ENCODE results near the gene EPHB6. TPM values are rescaled to one million over a fixed set of nuclear protein-coding genes. Genes with fewer than 3 reads are reported as not detected.

The EPHB6 gene, protein sequence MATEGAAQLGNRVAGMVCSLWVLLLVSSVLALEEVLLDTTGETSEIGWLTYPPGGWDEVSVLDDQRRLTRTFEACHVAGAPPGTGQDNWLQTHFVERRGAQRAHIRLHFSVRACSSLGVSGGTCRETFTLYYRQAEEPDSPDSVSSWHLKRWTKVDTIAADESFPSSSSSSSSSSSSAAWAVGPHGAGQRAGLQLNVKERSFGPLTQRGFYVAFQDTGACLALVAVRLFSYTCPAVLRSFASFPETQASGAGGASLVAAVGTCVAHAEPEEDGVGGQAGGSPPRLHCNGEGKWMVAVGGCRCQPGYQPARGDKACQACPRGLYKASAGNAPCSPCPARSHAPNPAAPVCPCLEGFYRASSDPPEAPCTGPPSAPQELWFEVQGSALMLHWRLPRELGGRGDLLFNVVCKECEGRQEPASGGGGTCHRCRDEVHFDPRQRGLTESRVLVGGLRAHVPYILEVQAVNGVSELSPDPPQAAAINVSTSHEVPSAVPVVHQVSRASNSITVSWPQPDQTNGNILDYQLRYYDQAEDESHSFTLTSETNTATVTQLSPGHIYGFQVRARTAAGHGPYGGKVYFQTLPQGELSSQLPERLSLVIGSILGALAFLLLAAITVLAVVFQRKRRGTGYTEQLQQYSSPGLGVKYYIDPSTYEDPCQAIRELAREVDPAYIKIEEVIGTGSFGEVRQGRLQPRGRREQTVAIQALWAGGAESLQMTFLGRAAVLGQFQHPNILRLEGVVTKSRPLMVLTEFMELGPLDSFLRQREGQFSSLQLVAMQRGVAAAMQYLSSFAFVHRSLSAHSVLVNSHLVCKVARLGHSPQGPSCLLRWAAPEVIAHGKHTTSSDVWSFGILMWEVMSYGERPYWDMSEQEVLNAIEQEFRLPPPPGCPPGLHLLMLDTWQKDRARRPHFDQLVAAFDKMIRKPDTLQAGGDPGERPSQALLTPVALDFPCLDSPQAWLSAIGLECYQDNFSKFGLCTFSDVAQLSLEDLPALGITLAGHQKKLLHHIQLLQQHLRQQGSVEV
- 24.8 and 28.8 TPM in 2 replicates for total RNA-seq
- long read RNA-seq, partial matches to known transcripts: 5 of 8 reads
- long read RNA-seq, other reads (novel, unspliced or antisense): 2 of 8 reads

DNA sequence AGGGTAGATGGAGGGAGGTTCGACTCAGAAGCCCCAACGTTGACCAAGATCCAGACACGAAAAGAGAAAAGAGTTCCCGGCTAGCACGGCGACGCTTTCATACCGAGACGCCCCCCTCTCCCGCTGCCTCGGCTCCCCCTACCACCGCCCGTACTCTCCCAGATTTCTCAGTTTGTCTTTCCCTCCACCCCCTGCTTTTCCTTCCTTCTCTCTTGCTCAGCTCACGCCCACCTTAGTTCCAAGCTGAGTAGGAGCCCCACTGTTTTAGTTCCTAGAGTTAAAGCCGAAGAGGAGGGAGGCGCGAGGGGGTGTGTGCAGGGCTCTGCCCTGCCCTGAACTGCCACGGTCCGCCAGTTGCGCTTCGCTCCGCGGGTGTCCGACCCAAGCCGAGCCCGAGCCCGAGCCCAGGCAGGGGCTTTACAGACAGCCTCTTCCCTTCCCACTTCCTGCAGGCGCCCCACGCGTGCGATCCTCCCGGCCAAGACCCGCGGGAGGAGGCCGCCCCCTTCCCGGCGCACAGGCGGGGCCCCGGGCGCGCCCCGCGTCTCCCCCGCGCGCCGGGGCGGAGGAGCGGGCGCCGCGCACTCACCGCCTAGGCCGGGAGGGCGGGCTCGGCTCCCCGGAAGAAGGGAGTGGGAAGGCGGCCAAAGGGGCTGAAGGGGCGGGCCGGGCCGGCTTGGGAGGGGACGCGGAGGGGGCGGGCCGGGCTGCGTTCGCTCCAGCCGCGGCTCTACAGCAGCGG lies at the start of gene EPHB6:
Gene EPHB6, plus strand, starts transcription at position 705 of the 742 bp plus-strand sequence. CDS start 8,152 bp downstream, outside the sequence.
- peak within 1 kb of the TSS; percentile 93 for H3K27ac Mint-ChIP-seq
- DNase-seq (ENCODE audit: low spot score, unreplicated experiment): peak; percentile 58
- H3K36me3 Mint-ChIP-seq (ENCODE audit: insufficient read depth): no peaks in the 10 kb centered on the region
- H3K9me3 Mint-ChIP-seq (ENCODE audit: low read depth): no peaks in the 10 kb centered on the region
- peak within 1 kb of the TSS; percentile 92 for H3K4me3 Mint-ChIP-seq (ENCODE audit: low read depth)
- H3K27me3 Mint-ChIP-seq: peaks cover 35% of the 10 kb centered on the region
- peaks cover 6% of the 10 kb centered on the region for H3K4me1 Mint-ChIP-seq (ENCODE audit: low read depth)
- TF ChIP-seq, protein P1, sequence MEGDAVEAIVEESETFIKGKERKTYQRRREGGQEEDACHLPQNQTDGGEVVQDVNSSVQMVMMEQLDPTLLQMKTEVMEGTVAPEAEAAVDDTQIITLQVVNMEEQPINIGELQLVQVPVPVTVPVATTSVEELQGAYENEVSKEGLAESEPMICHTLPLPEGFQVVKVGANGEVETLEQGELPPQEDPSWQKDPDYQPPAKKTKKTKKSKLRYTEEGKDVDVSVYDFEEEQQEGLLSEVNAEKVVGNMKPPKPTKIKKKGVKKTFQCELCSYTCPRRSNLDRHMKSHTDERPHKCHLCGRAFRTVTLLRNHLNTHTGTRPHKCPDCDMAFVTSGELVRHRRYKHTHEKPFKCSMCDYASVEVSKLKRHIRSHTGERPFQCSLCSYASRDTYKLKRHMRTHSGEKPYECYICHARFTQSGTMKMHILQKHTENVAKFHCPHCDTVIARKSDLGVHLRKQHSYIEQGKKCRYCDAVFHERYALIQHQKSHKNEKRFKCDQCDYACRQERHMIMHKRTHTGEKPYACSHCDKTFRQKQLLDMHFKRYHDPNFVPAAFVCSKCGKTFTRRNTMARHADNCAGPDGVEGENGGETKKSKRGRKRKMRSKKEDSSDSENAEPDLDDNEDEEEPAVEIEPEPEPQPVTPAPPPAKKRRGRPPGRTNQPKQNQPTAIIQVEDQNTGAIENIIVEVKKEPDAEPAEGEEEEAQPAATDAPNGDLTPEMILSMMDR (IDR thresholded peaks at IDR 0.05; ENCODE audit: unreplicated experiment): no peak

- Mint-ChIP-seq H3K4me3 (ENCODE audit: low read depth) (no peak overlapping the region), H3K36me3 (ENCODE audit: insufficient read depth) (no peaks in the 10 kb centered on the region), H3K27me3 (peaks cover 70% of the 10 kb centered on the region), H3K9me3 (ENCODE audit: low read depth) (no peaks in the 10 kb centered on the region), H3K4me1 (ENCODE audit: low read depth) (peaks cover 3% of the 10 kb centered on the region), H3K27ac (no peak overlapping the region)
- TF ChIP-seq, protein P1 (IDR thresholded peaks at IDR 0.05; ENCODE audit: unreplicated experiment): no peak
- no peak for DNase-seq (ENCODE audit: low spot score, unreplicated experiment)
Observed at GRCh38 chr7:142805350-142806021, 49.4 kb upstream of the EPHB6 start.

DNA sequence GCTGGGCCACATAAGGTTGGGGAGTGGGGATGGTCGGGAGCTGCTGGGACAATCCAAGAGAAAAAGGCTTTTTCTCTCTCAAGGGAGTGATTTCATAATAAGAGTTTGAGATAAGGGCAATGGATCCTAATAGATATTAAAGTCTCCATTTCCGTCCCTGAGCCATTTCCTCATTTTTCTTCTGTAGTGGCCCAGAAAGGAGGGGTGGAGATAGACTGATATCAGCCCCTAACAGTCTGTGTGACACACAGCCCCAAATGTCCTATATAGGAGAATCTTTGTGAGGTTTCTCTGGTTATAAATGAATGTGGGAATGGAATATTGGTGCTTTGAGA lies 48.9 kb upstream of the EPHB6 start:
- Mint-ChIP-seq H3K4me1 (ENCODE audit: low read depth) (peaks cover 3% of the 10 kb centered on the region), H3K36me3 (ENCODE audit: insufficient read depth) (no peaks in the 10 kb centered on the region), H3K4me3 (ENCODE audit: low read depth) (no peak overlapping the region), H3K27me3 (peaks cover 65% of the 10 kb centered on the region), H3K27ac (no peak overlapping the region), H3K9me3 (ENCODE audit: low read depth) (no peaks in the 10 kb centered on the region)
- TF ChIP-seq, protein P1 (IDR thresholded peaks at IDR 0.05; ENCODE audit: unreplicated experiment): no peak
- no peak for DNase-seq (ENCODE audit: low spot score, unreplicated experiment)

- DNase-seq (ENCODE audit: low spot score, unreplicated experiment): no peak
- no peak overlapping the region for H3K4me3 Mint-ChIP-seq (ENCODE audit: low read depth)
- H3K27ac Mint-ChIP-seq: no peak overlapping the region
- TF ChIP-seq, protein P1 (IDR thresholded peaks at IDR 0.05; ENCODE audit: unreplicated experiment): no peak
- H3K9me3 Mint-ChIP-seq (ENCODE audit: low read depth): no peaks in the 10 kb centered on the region
- peaks cover 58% of the 10 kb centered on the region for H3K27me3 Mint-ChIP-seq
- H3K36me3 Mint-ChIP-seq (ENCODE audit: insufficient read depth): no peaks in the 10 kb centered on the region
- H3K4me1 Mint-ChIP-seq (ENCODE audit: low read depth): peaks cover 3% of the 10 kb centered on the region
Observed at GRCh38 chr7:142806957-142807356, 47.9 kb upstream of the EPHB6 start.
